Right lobe of liver (tissue), 4 donors: ENCODE measurements around the gene PTK7.

Experiments
- CTCF ChIP-seq, 4 donors: fragments of 200-600 bp in 3 of 4; fragments of 450-650 bp in 1 of 4; IDR thresholded peaks; one replicate each; pipeline versions ENCODE4 v1.5.1 to v1.8.0; 2016 to 2022; ENCODE audit warnings: antibody characterized with exemption in 4 of 4, mild to moderate bottlenecking in 2 of 4
- POLR2A ChIP-seq: fragments of 450-650 bp; IDR thresholded peaks from one replicate; pipeline ENCODE4 v1.6.1; 2017; ENCODE audit warnings: antibody characterized with exemption, mild to moderate bottlenecking
- donor health status: DM: no; HTN: no; CAD: no.
- donor health status: DM: no; HTN: no; CAD: no.
- donor health status: DM: no; HTN: yes; CAD: no.

- no peak for TF ChIP-seq CTCF (IDR thresholded peaks at IDR 0.05)
- no peak for TF ChIP-seq POLR2A
These were observed 51.8 kb downstream of the PTK7 start for GRCh38 chr6:43127877-43128276.
